A549 (cell line): ENCODE data around the gene SLC38A10.

Experiments used
- BHLHE40 ChIP-seq: IDR thresholded peaks from 2 replicates; pipeline ENCODE4 v1.6.1; 2012; ENCODE audit warnings: low read depth, low read length, inconsistent platforms
- CTCF ChIP-seq: fragments of >200 bp; sonication (Bioruptor Twin); formaldehyde crosslinking; IDR thresholded peaks from 3 replicates; pipeline ENCODE4 v1.5.1; 2016
- MAFK ChIP-seq: fragments of 450-650 bp; IDR thresholded peaks from 2 replicates; pipeline ENCODE4 v1.6.1; 2014; ENCODE audit not compliant: partially characterized antibody
- POLR2A ChIP-seq: IDR thresholded peaks from 2 replicates; pipeline ENCODE4 v1.6.1; 2012; ENCODE audit warnings: mild to moderate bottlenecking, low read length
- RARB ChIP-seq: fragments of 250-450 bp; sonication (Bioruptor Pico); IDR thresholded peaks from 2 replicates; pipeline ENCODE4 v1.8.0; 2021; ENCODE audit warnings: mild to moderate bottlenecking, moderate library complexity

- no peak for TF ChIP-seq CTCF
- TF ChIP-seq RARB (CRISPR knock-in tag), result no peak
- TF ChIP-seq BHLHE40, result no peak
- TF ChIP-seq POLR2A, result no peak
- no peak for TF ChIP-seq MAFK
Observed at GRCh38 chr17:81231766-81232581, 63.1 kb downstream of the SLC38A10 start.
